ENCODE measurements around the gene WDR45. TPM values are rescaled to one million over a fixed set of nuclear protein-coding genes. Genes with fewer than 3 reads are reported as not detected.

The WDR45 gene
- total and polyA plus RNA-seq, 10 of the 15 experiments (the other 5 are each of a cell fraction or from before 2014, with no cell fraction given) = 5.9 to 30.9 (median 20.6) TPM

GRCh38 chrX:49037883-49038475 is 41.7 kb downstream of the WDR45 start (continued):
- TF ChIP-seq PRDM15 (CRISPR knock-in tag; IDR thresholded peaks at IDR 0.05) (no peak), SRF (IDR thresholded peaks at IDR 0.05; ENCODE audit: low read depth in 2 of 2, low read length in 2 of 2) (no peak), NFYB (IDR thresholded peaks at IDR 0.05; ENCODE audit: insufficient read depth, low read depth, low read length) (no peak), RAD51 (IDR thresholded peaks at IDR 0.05) (no peak), NRF1 (conservative IDR thresholded peaks at IDR 0.05; ENCODE audit: low read depth, low read length) (no peak), SMAD1 (IDR thresholded peaks at IDR 0.05; ENCODE audit: low read depth, partially characterized antibody) (no peak)

- no TSS peak for BruUV-seq (replicated peaks)
- ATAC-seq (no peak), FAIRE-seq (no peak), DNase-seq (ENCODE audit: low read depth, low spot score) (no peak)
- Histone ChIP-seq H3K9me3 (replicated peaks; ENCODE audit: control insufficient read depth, insufficient read depth, low read length) (no peaks in the 10 kb centered on the region), H3K4me2 (ENCODE audit: control insufficient read depth, insufficient read depth) (no peak overlapping the region), H3K9ac (ENCODE audit: control insufficient read depth, insufficient read depth, low read length) (no peak overlapping the region), H3K79me2 (ENCODE audit: control insufficient read depth, insufficient read depth, low read length) (no peaks in the 10 kb centered on the region), H3K27ac (ENCODE audit: control insufficient read depth, insufficient read depth) (no peak overlapping the region), H3K4me3 (no peak overlapping the region), H3K36me3 (ENCODE audit: control insufficient read depth in 2 of 2, insufficient read depth in 2 of 2, low read length in 1 of 2) (no peaks in the 10 kb centered on the region; a peak in 1 of 4 replicates), H4K20me1 (ENCODE audit: control insufficient read depth, insufficient read depth) (no peaks in the 10 kb centered on the region), H3K27me3 (replicated peaks in 1 of 2; ENCODE audit: control insufficient read depth in 2 of 2, insufficient read depth in 2 of 2, low read length in 1 of 2) (no peaks in the 10 kb centered on the region), H3K4me1 (ENCODE audit: control insufficient read depth, insufficient read depth, low read length) (no peaks in the 10 kb centered on the region), H2AFZ (ENCODE audit: control insufficient read depth, low read depth, low read length) (no peak overlapping the region)
- ChIA-PET SMC1A (ENCODE audit: uncharacterized antibody, unreplicated experiment) (no interaction called here), RAD21 (ENCODE audit: unreplicated experiment) (no interaction called here), POLR2A (no interaction called here), CTCF (no interaction called here)
- 59% methylated on average over 5 of the region's 6 CpGs for WGBS (ENCODE audit: insufficient coverage, insufficient replicate concordance, low lambda C conversion rate, missing lambda C conversion rate)
- intact Hi-C loops (cut with micrococcal nuclease; ENCODE audit: unreplicated experiment) = no loop called here
- in situ Hi-C loops (cut with MboI) = no loop called here
- TF ChIP-seq SIX5 (IDR thresholded peaks at IDR 0.05; ENCODE audit: low read depth, low read length, severe bottlenecking) (no peak), MLLT1 (IDR thresholded peaks at IDR 0.05) (no peak), ZSCAN29 (IDR thresholded peaks at IDR 0.05) (no peak), NR2C1 (IDR thresholded peaks at IDR 0.05) (no peak), E2F8 (IDR thresholded peaks at IDR 0.05; ENCODE audit: low read depth, partially characterized antibody) (no peak), NRF1 (conservative IDR thresholded peaks at IDR 0.05; ENCODE audit: low read depth, low read length) (no peak), FOS (IDR thresholded peaks at IDR 0.05; ENCODE audit: borderline replicate concordance, extremely low read depth, insufficient read length) (no peak), ZNF217 (IDR thresholded peaks at IDR 0.05) (no peak), BCL11A (IDR thresholded peaks at IDR 0.05; ENCODE audit: low read depth, low read length) (no peak), DPF2 (IDR thresholded peaks at IDR 0.05) (no peak), BACH1 (IDR thresholded peaks at IDR 0.05; ENCODE audit: borderline replicate concordance) (no peak), POLR2A (IDR thresholded peaks at IDR 0.05; ENCODE audit: low read depth, low read length) (no peak)
These were observed 49.4 kb downstream of the WDR45 start for GRCh38 chrX:49030283-49030682.

Data from GM12878 (cell line).